GM19043 (cell line): Measurements from ENCODE around the gene NDE1.
"Not testable (repeated sequence)": the region's sequence is repeated elsewhere in the genome, so short reads cannot be mapped to it uniquely, and the experiment has no call there.

Experiments
- ATAC-seq: cut with Tn5 transposase; IDR thresholded peaks from one replicate; pipeline ENCODE4 v1.9.1; 2021; ENCODE audit warnings: low read depth; ENCODE audit not compliant: unreplicated experiment

The NDE1 gene

GRCh38 chr16:15691046-15691445, 41.0 kb downstream of the NDE1 start:
- no peak for ATAC-seq

- not testable (repeated sequence) for ATAC-seq
Observed at GRCh38 chr16:15692508-15692907, 42.5 kb downstream of the NDE1 start.

- no peak for ATAC-seq
Observed at GRCh38 chr16:15694499-15694898, 44.5 kb downstream of the NDE1 start.

GRCh38 chr16:15699819-15700218, 49.8 kb downstream of the NDE1 start:
- ATAC-seq: no peak

GRCh38 chr16:15701367-15701766, 51.3 kb downstream of the NDE1 start:
- no peak for ATAC-seq

GRCh38 chr16:15701975-15702970, 52.2 kb downstream of the NDE1 start:
- no peak for ATAC-seq

- no peak for ATAC-seq
Observed at GRCh38 chr16:15703029-15703736, 53.1 kb downstream of the NDE1 start.

- ATAC-seq: no peak
Observed at GRCh38 chr16:15704545-15704987, 54.5 kb downstream of the NDE1 start.

GRCh38 chr16:15705064-15705565, 55.1 kb downstream of the NDE1 start:
- no peak for ATAC-seq

GRCh38 chr16:15707332-15707731, 57.3 kb downstream of the NDE1 start:
- ATAC-seq: no peak

- no peak for ATAC-seq
Observed at GRCh38 chr16:15708096-15708495, 58.1 kb downstream of the NDE1 start.

- ATAC-seq: no peak
Observed at GRCh38 chr16:15708997-15709396, 59.0 kb downstream of the NDE1 start.

- ATAC-seq: no peak
Observed at GRCh38 chr16:15714393-15715172, 64.5 kb downstream of the NDE1 start.

GRCh38 chr16:15715221-15715620, 65.2 kb downstream of the NDE1 start:
- ATAC-seq: no peak

GRCh38 chr16:15716694-15717447, 66.8 kb downstream of the NDE1 start:
- ATAC-seq: no peak

GRCh38 chr16:15721018-15721417, 71.0 kb downstream of the NDE1 start:
- ATAC-seq: no peak

GRCh38 chr16:15723808-15724207, 73.8 kb downstream of the NDE1 start:
- no peak for ATAC-seq

- no peak for ATAC-seq
Observed at GRCh38 chr16:15725641-15726240, 75.7 kb downstream of the NDE1 start.

- no peak for ATAC-seq
Observed at GRCh38 chr16:15726715-15727114, 76.7 kb downstream of the NDE1 start.
